ENCODE data around the gene EPAS1.

GRCh38 chr2:46366668-46367052 is 69.5 kb downstream of the EPAS1 start:
- TF ChIP-seq EZH2 (IDR thresholded peaks at IDR 0.05; ENCODE audit: borderline replicate concordance, low read length) = no peak
- TF ChIP-seq CTCF (conservative IDR thresholded peaks at IDR 0.05 in 1 of 2, IDR thresholded peaks at IDR 0.05 in 1 of 2; ENCODE audit: extremely low read depth in 1 of 2, insufficient read depth in 1 of 2, low read depth in 1 of 2, low read length in 2 of 2) = no peak

Measured in mammary epithelial cell (primary cell).